GM21390 (cell line): ENCODE data around the gene IMMP2L.

Experiments
- ATAC-seq: cut with Tn5 transposase; IDR thresholded peaks from one replicate; pipeline ENCODE4 v1.9.1; 2021; ENCODE audit not compliant: unreplicated experiment

IMMP2L gene

GRCh38 chr7:111173528-111173927, 388.8 kb downstream of the IMMP2L start:
- ATAC-seq = no peak

- no peak for ATAC-seq
These were observed 389.6 kb downstream of the IMMP2L start for GRCh38 chr7:111172564-111173257.

- ATAC-seq = no peak
These were observed 394.1 kb downstream of the IMMP2L start for GRCh38 chr7:111168182-111168581.

GRCh38 chr7:111164442-111164841, 397.9 kb downstream of the IMMP2L start:
- no peak for ATAC-seq

GRCh38 chr7:111162692-111163091, 399.6 kb downstream of the IMMP2L start:
- ATAC-seq = no peak

- no peak for ATAC-seq
These were observed 402.0 kb downstream of the IMMP2L start for GRCh38 chr7:111160297-111160696.

GRCh38 chr7:111159426-111159825, 402.9 kb downstream of the IMMP2L start:
- ATAC-seq = no peak

- no peak for ATAC-seq
These were observed 411.6 kb downstream of the IMMP2L start for GRCh38 chr7:111150709-111151108.

GRCh38 chr7:111147708-111148533, 414.4 kb downstream of the IMMP2L start:
- ATAC-seq = peak; percentile 56

- no peak for ATAC-seq
These were observed 416.2 kb downstream of the IMMP2L start for GRCh38 chr7:111146136-111146535.

GRCh38 chr7:111145472-111145871, 416.8 kb downstream of the IMMP2L start:
- ATAC-seq = no peak

- ATAC-seq = no peak
These were observed 422.0 kb downstream of the IMMP2L start for GRCh38 chr7:111140091-111140865.

GRCh38 chr7:111138586-111138985, 423.7 kb downstream of the IMMP2L start:
- no peak for ATAC-seq

GRCh38 chr7:111138193-111138569, 424.1 kb downstream of the IMMP2L start:
- ATAC-seq = peak; percentile 95

- ATAC-seq = peak; percentile 82
These were observed 424.7 kb downstream of the IMMP2L start for GRCh38 chr7:111137296-111138192.

- no peak for ATAC-seq
These were observed 429.5 kb downstream of the IMMP2L start for GRCh38 chr7:111132833-111133232.

- ATAC-seq = no peak
These were observed 432.9 kb downstream of the IMMP2L start for GRCh38 chr7:111129435-111129834.

- no peak for ATAC-seq
These were observed 435.3 kb downstream of the IMMP2L start for GRCh38 chr7:111126987-111127386.

GRCh38 chr7:111115966-111116365, 446.3 kb downstream of the IMMP2L start:
- no peak for ATAC-seq

GRCh38 chr7:111113263-111114017, 448.9 kb downstream of the IMMP2L start:
- no peak for ATAC-seq
